ENCODE measurements around the gene CFAP65. TPM values are rescaled to one million over a fixed set of nuclear protein-coding genes. Genes with fewer than 3 reads are reported as not detected.

The CFAP65 gene
- total and polyA plus RNA-seq, 9 of the 15 experiments (the other 6 are each of a cell fraction or from before 2014, with no cell fraction given) = not detected

GRCh38 chr2:219027511-219028055 is 13.7 kb downstream of the CFAP65 start (continued):
- no peak for TF ChIP-seq NKRF (IDR thresholded peaks at IDR 0.05; ENCODE audit: borderline replicate concordance)
- TF ChIP-seq SMARCA4 (IDR thresholded peaks at IDR 0.05) = no peak
- TF ChIP-seq ADNP (tag; IDR thresholded peaks at IDR 0.05) = no peak

- DNase-seq (ENCODE audit: extremely low read depth in 1 of 4, low spot score in 3 of 4) (no peak), FAIRE-seq (no peak), ATAC-seq (no peak)
- no peak overlapping the region for H3K4me3 ChIP-seq
- no TSS peak for BruUV-seq (replicated peaks)
- no peaks in the 10 kb centered on the region for H3K9me1 ChIP-seq (ENCODE audit: control insufficient read depth, insufficient read depth, low read length)
- H3K27me3 ChIP-seq (ENCODE audit: control insufficient read depth in 2 of 2, insufficient read depth in 2 of 2, low read length in 2 of 2) = peaks cover 5 to 63% of the 10 kb centered on the region in 2 experiments; a peak in 4 of 5 replicates
- H3K9ac ChIP-seq (ENCODE audit: insufficient read depth in 1 of 2, low read depth in 2 of 2, low read length in 2 of 2) = no peak overlapping the region
- H3K27ac ChIP-seq (ENCODE audit: extremely low read depth, low read depth, low read length) = no peak overlapping the region
- H3K36me3 ChIP-seq (ENCODE audit: control insufficient read depth, insufficient read depth, low read length) = no peaks in the 10 kb centered on the region
- peaks cover 0 to 4% of the 10 kb centered on the region in 2 experiments; a peak in 1 of 5 replicates for H3K4me1 ChIP-seq (replicated peaks in 1 of 2; ENCODE audit: control insufficient read depth in 2 of 2, insufficient read depth in 2 of 2, low read length in 2 of 2)
- TF ChIP-seq NFIX (CRISPR knock-in tag; IDR thresholded peaks at IDR 0.05; ENCODE audit: low read depth) = no peak
- TF ChIP-seq NFE2L1 (tag; IDR thresholded peaks at IDR 0.05; ENCODE audit: borderline replicate concordance, low read depth) = no peak
- TF ChIP-seq RHOXF2B (CRISPR knock-in tag; conservative IDR thresholded peaks at IDR 0.05) = no peak
- no peak for TF ChIP-seq ZNF699 (CRISPR knock-in tag; IDR thresholded peaks at IDR 0.05; ENCODE audit: insufficient replicate concordance)
- TF ChIP-seq SMAD1 (IDR thresholded peaks at IDR 0.05; ENCODE audit: low read depth, low read length, partially characterized antibody) = no peak
- TF ChIP-seq VEZF1 (CRISPR knock-in tag; IDR thresholded peaks at IDR 0.05) = no peak
- no peak for TF ChIP-seq MTA1 (IDR thresholded peaks at IDR 0.05; ENCODE audit: borderline replicate concordance)
- no peak for TF ChIP-seq MAFF (IDR thresholded peaks at IDR 0.05; ENCODE audit: low read length)
- no peak for TF ChIP-seq MTF1 (CRISPR knock-in tag; IDR thresholded peaks at IDR 0.05; ENCODE audit: borderline replicate concordance)
- TF ChIP-seq ZNF212 (CRISPR knock-in tag; IDR thresholded peaks at IDR 0.05) = no peak
- H2AFZ ChIP-seq (ENCODE audit: low read depth, low read length) = no peak overlapping the region
- H3K9me3 ChIP-seq (replicated peaks; ENCODE audit: control insufficient read depth, insufficient read depth, low read depth, low read length) = no peaks in the 10 kb centered on the region
- WGBS (ENCODE audit: insufficient coverage, low coverage, missing lambda C conversion rate) = 0% methylated on average over 5 of the region's 7 CpGs
- intact Hi-C loops (cut with micrococcal nuclease) = no loop called here
- H3K4me2 ChIP-seq (ENCODE audit: insufficient read depth, low read length) = no peak overlapping the region
- POLR2A ChIA-PET = no interaction called here
- H4K20me1 ChIP-seq (replicated peaks; ENCODE audit: control insufficient read depth, insufficient read depth, low read length) = peaks cover 4% of the 10 kb centered on the region; the same call in 1 of the 2 replicates
- in situ Hi-C loops (cut with MboI) = loop anchor here (10.0 kb wide), 1 partner anchor 128 kb away; no protein-coding TSS in a partner anchor
- CTCF ChIA-PET (ENCODE audit: low intra/inter-chr PET ratio) = no interaction called here
- H3K79me2 ChIP-seq (ENCODE audit: control insufficient read depth, insufficient read depth, low read length) = no peaks in the 10 kb centered on the region
These were observed 14.4 kb downstream of the CFAP65 start for GRCh38 chr2:219026946-219027345.

Measured in K562 (cell line).